HepG2 (cell line): Measurements from ENCODE around the gene STK32B. TPM values are rescaled to one million over a fixed set of nuclear protein-coding genes. Genes with fewer than 3 reads are reported as not detected.

Source experiments
- ATAC-seq: fragments of 200-7000 bp; cut with Tn5 transposase; 3 replicates; pipeline ENCODE4 v1.9.1; 2020; ENCODE audit warnings: mild to moderate bottlenecking, moderate library complexity
- BruUV-seq: library from RNA; stranded (reverse); fragments of 400-500 nt; replicated peaks from 2 replicates; lab custom pipeline; 2021; lab: Mats Ljungman, UMichigan
- CTCF ChIA-PET: fragments of 300-600 bp; formaldehyde crosslinking; extraction: SDS; loops from one replicate; lab custom pipeline; 2021; ENCODE audit warnings: low total read pairs, inconsistent platforms, low intra/inter-chr PET ratio; lab: Yijun Ruan, JAX
- POLR2A ChIA-PET: fragments of 350-600 bp; sonication (Branson Sonifier 250); formaldehyde crosslinking; loops from one replicate; lab custom pipeline; 2020; ENCODE audit warnings: antibody characterized with exemption, inconsistent platforms; lab: Yijun Ruan, JAX
- DNase-seq: peaks from one replicate; pipeline ENCODE4 v3.0.0-alpha.2; 2015; ENCODE audit warnings: low spot score
- FAIRE-seq: peaks from 3 replicates; lab custom pipeline; 2011; peaks lifted over from hg19 to GRCh38; lab: Jason Lieb, UNC
- H2AFZ ChIP-seq: one replicate; pipeline ENCODE4 v1.6.1; 2011; ENCODE audit warnings: low read length, inconsistent platforms
- H3K27ac ChIP-seq: fragments of 300-600 bp; 3 replicates; pipeline ENCODE4 v1.8.0; 2011; ENCODE audit warnings: mixed run types, mild to moderate bottlenecking, mixed read lengths, low read length, inconsistent platforms; ENCODE audit not compliant: insufficient read depth; ENCODE audit errors: extremely low read length
- H3K27me3 ChIP-seq, 2 experiments: fragments of 200-600 bp in 1 of 2; 2 replicates in 1 of 2; 3 replicates in 1 of 2; pipeline versions ENCODE4 v1.6.0 to v1.8.0; 2011; ENCODE audit warnings: low read length in 2 of 2, mild to moderate bottlenecking in 2 of 2, moderate library complexity in 2 of 2, inconsistent platforms in 1 of 2; ENCODE audit not compliant: insufficient read depth in 2 of 2, control insufficient read depth in 1 of 2
- H3K36me3 ChIP-seq, 2 experiments: fragments of 200-600 bp in 1 of 2; replicated peaks in 1 of 2; 2 replicates in 1 of 2; 3 replicates in 1 of 2; pipeline versions ENCODE4 v1.5.1 to v1.8.0; 2011; ENCODE audit warnings: low read length in 2 of 2, inconsistent platforms in 1 of 2; ENCODE audit not compliant: insufficient read depth in 2 of 2, control insufficient read depth in 1 of 2
- H3K4me1 ChIP-seq: 2 replicates; pipeline ENCODE4 v1.5.1; 2012; ENCODE audit warnings: low read length, inconsistent platforms; ENCODE audit not compliant: insufficient read depth
- H3K4me2 ChIP-seq: 2 replicates; pipeline ENCODE4 v1.6.0; 2011; ENCODE audit warnings: low read depth, low read length, inconsistent platforms
- H3K4me3 ChIP-seq, 3 experiments: fragments of 200-600 bp in 1 of 3; sonication (generic), shearing (Covaris generic) in 1 of 3; replicated peaks in 1 of 3; 2 replicates each; pipeline ENCODE4 v1.5.1; 2011 to 2016; ENCODE audit warnings: low read length in 3 of 3, inconsistent platforms in 2 of 3, low read depth in 2 of 3, mild to moderate bottlenecking in 2 of 3, control low read depth in 1 of 3, mixed read lengths in 1 of 3; ENCODE audit not compliant: insufficient read depth in 1 of 3
- H3K79me2 ChIP-seq: one replicate; pipeline ENCODE4 v1.6.1; 2011; ENCODE audit warnings: low read length, inconsistent platforms; ENCODE audit not compliant: insufficient read depth
- H3K9ac ChIP-seq: 2 replicates; pipeline ENCODE4 v1.6.0; 2011; ENCODE audit warnings: mild to moderate bottlenecking, low read depth, low read length, inconsistent platforms; ENCODE audit not compliant: insufficient read depth
- H3K9me3 ChIP-seq: 2 replicates; pipeline ENCODE4 v1.5.1; 2012; ENCODE audit warnings: mild to moderate bottlenecking, low read length
- H4K20me1 ChIP-seq: 2 replicates; pipeline ENCODE4 v1.6.0; 2011; ENCODE audit warnings: inconsistent platforms, mild to moderate bottlenecking, low read length, moderate library complexity; ENCODE audit not compliant: insufficient read depth
- ASH2L ChIP-seq: fragments of 300-600, 200-600 bp; sonication (generic); IDR thresholded peaks from 2 replicates; pipeline ENCODE4 v1.7.0; 2017; ENCODE audit warnings: low read depth, mild to moderate bottlenecking, moderate library complexity, mixed read lengths, low read length; ENCODE audit not compliant: insufficient read length
- HOXA9 ChIP-seq: sonication (generic); formaldehyde crosslinking; IDR thresholded peaks from 2 replicates; pipeline ENCODE4 v1.8.1; 2022; ENCODE audit warnings: missing genetic modification reagents, mild to moderate bottlenecking, moderate library complexity, borderline replicate concordance
- ISX ChIP-seq: sonication (generic); formaldehyde crosslinking; conservative IDR thresholded peaks from 2 replicates; pipeline ENCODE4 v1.5.0; 2020; ENCODE audit warnings: missing genetic modification reagents
- MEF2D ChIP-seq: sonication (generic); formaldehyde crosslinking; IDR thresholded peaks from 2 replicates; pipeline ENCODE4 v1.5.1; 2020; ENCODE audit warnings: mild to moderate bottlenecking, missing genetic modification reagents
- NFE2L2 ChIP-seq: fragments of 150-350 bp; IDR thresholded peaks from 2 replicates; pipeline ENCODE4 v1.6.1; 2014; ENCODE audit warnings: low read length
- PAX8 ChIP-seq: sonication (generic); formaldehyde crosslinking; IDR thresholded peaks from 2 replicates; pipeline ENCODE4 v1.8.0; 2022; ENCODE audit warnings: mild to moderate bottlenecking, missing genetic modification reagents, borderline replicate concordance
- TOE1 ChIP-seq: sonication (generic); formaldehyde crosslinking; IDR thresholded peaks from 2 replicates; pipeline ENCODE4 v1.4.0; 2020; ENCODE audit warnings: mild to moderate bottlenecking, missing genetic modification reagents
- ZBTB8A ChIP-seq: sonication (generic); formaldehyde crosslinking; IDR thresholded peaks from 2 replicates; pipeline ENCODE4 v1.4.0; 2020; ENCODE audit warnings: mild to moderate bottlenecking, low read depth, missing genetic modification reagents, borderline replicate concordance
- ZFX ChIP-seq: sonication (generic); formaldehyde crosslinking; IDR thresholded peaks from 2 replicates; pipeline ENCODE4 v1.4.0; 2020; ENCODE audit warnings: mild to moderate bottlenecking, low read depth, missing genetic modification reagents, moderate library complexity
- ZNF230 ChIP-seq: sonication (generic); formaldehyde crosslinking; IDR thresholded peaks from 2 replicates; pipeline ENCODE4 v1.4.0; 2020; ENCODE audit warnings: mild to moderate bottlenecking, missing genetic modification reagents
- WGBS: methylation state at CpG from one replicate; pipeline ENCODE4 v1.1.6; 2017; ENCODE audit warnings: low lambda C conversion rate; 5-methylcytosine and 5-hydroxymethylcytosine counted together
- in situ Hi-C: cut with HindIII; loops from 2 replicates; pipeline ENCODE4 v1.10.0; 2017; ENCODE audit warnings: low pct_unique_long_range_greater_than_20kb; ENCODE audit not compliant: extremely low pct_ligation_motif_present
- intact Hi-C: fragments of 100-400 bp; cut with micrococcal nuclease; formaldehyde crosslinking; loops from one replicate; pipeline ENCODE4 v1.10.0; 2022; ENCODE audit not compliant: unreplicated experiment
- polyA plus RNA-seq, 8 experiments: library from polyadenylated mRNA; depleted of rRNA in 3 of 8; stranded (reverse) in 7 of 8; unstranded in 1 of 8; fragments of >200 nt; fragmentation: Illumina TruSeq in 4 of 8; extraction: Trizol in 4 of 8; gene quantifications; 2 replicates each; pipeline versions ENCODE4 v1.2.1 to v1.2.3, GENCODE V29; 2011 to 2016; ENCODE audit warnings: low read depth in 4 of 8, missing spikeins in 1 of 8, mixed read lengths in 1 of 8; ENCODE audit not compliant: insufficient read depth in 1 of 8
- total RNA-seq, 5 experiments: library from RNA; depleted of rRNA; stranded (reverse); fragments of >200 nt; fragmentation: Illumina TruSeq; extraction: Trizol; gene quantifications; 2 replicates each; pipeline ENCODE4 v1.2.3, GENCODE V29; 2016; ENCODE audit warnings: low read depth in 1 of 5
- TF ChIP-seq, protein P1 (sequence below): sonication (generic); formaldehyde crosslinking; IDR thresholded peaks from 2 replicates; pipeline ENCODE4 v1.4.0; 2020; ENCODE audit warnings: missing genetic modification reagents
- TF ChIP-seq, protein P2 (sequence below): sonication (generic); formaldehyde crosslinking; IDR thresholded peaks from 2 replicates; pipeline ENCODE4 v1.4.0; 2020; ENCODE audit warnings: missing genetic modification reagents, mild to moderate bottlenecking, borderline replicate concordance
- TF ChIP-seq, protein P3 (sequence below): sonication (generic); formaldehyde crosslinking; IDR thresholded peaks from 2 replicates; pipeline ENCODE4 v1.4.0; 2020; ENCODE audit warnings: missing genetic modification reagents
- TF ChIP-seq, protein P4 (sequence below), 2 experiments: IDR thresholded peaks; 2 replicates each; pipeline ENCODE4 v1.6.1; 2011 to 2012; ENCODE audit warnings: low read length in 2 of 2, borderline replicate concordance in 1 of 2, low read depth in 1 of 2, mild to moderate bottlenecking in 1 of 2, moderate library complexity in 1 of 2
- TF ChIP-seq, protein P5 (sequence below): sonication (generic); formaldehyde crosslinking; IDR thresholded peaks from 2 replicates; pipeline ENCODE4 v1.5.1; 2020; ENCODE audit warnings: mild to moderate bottlenecking, missing genetic modification reagents, borderline replicate concordance

The STK32B gene
- total and polyA plus RNA-seq, 2 of the 13 experiments (the other 11 are each of a cell fraction or from before 2014, with no cell fraction given): not detected

DNA sequence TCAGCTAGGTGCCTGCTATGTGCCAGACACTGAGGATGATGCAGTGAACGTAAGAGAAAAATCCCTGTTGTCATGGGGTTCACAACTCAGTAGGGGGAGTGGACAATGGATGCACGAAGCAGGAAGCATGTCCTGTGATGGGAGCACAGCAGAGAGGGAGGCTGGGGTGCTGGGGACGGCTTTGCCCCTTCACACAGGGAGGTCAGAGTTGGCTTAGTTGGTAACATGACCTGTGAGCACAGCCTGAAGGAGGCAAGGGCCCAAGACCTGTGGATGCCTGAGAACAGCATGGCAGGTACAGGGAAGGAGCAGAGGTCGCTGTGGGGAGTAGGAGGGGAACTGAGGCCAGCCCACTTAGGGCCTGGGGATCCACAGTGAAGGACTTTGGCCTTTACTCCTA, 109.4 kb downstream of the STK32B start:
- in situ Hi-C loops: no loop called here
- H3K4me2 ChIP-seq: no peak overlapping the region
- ChIA-PET POLR2A (no interaction called here), CTCF (no interaction called here)
- H3K79me2 ChIP-seq: no peaks in the 10 kb centered on the region
- H3K36me3 ChIP-seq: no peaks in the 10 kb centered on the region
- WGBS: 0% methylated on average over 4 of the region's 4 CpGs
- no peak overlapping the region for H3K27ac ChIP-seq
- no peak for FAIRE-seq
- no peak overlapping the region for H2AFZ ChIP-seq
- H3K4me1 ChIP-seq: peaks cover 9% of the 10 kb centered on the region
- no peak for ATAC-seq
- no peak for DNase-seq
- H3K4me3 ChIP-seq: no peak overlapping the region
- intact Hi-C loops: no loop called here
- H3K27me3 ChIP-seq: peaks cover 0 to 25% of the 10 kb centered on the region in 2 experiments; a peak in 3 of 5 replicates
- no peak overlapping the region for H3K9ac ChIP-seq
- H4K20me1 ChIP-seq: no peaks in the 10 kb centered on the region; the same call in 1 of the 2 replicates
- no TSS peak for BruUV-seq
- H3K9me3 ChIP-seq: no peaks in the 10 kb centered on the region
- TF ChIP-seq HOXA9: no peak
- TF ChIP-seq NFE2L2: no peak
- TF ChIP-seq ZFX (CRISPR knock-in tag): no peak
- no peak for TF ChIP-seq ISX (CRISPR knock-in tag)
- TF ChIP-seq ASH2L: no peak
- TF ChIP-seq ZNF230 (CRISPR knock-in tag): no peak
- TF ChIP-seq, protein P1, sequence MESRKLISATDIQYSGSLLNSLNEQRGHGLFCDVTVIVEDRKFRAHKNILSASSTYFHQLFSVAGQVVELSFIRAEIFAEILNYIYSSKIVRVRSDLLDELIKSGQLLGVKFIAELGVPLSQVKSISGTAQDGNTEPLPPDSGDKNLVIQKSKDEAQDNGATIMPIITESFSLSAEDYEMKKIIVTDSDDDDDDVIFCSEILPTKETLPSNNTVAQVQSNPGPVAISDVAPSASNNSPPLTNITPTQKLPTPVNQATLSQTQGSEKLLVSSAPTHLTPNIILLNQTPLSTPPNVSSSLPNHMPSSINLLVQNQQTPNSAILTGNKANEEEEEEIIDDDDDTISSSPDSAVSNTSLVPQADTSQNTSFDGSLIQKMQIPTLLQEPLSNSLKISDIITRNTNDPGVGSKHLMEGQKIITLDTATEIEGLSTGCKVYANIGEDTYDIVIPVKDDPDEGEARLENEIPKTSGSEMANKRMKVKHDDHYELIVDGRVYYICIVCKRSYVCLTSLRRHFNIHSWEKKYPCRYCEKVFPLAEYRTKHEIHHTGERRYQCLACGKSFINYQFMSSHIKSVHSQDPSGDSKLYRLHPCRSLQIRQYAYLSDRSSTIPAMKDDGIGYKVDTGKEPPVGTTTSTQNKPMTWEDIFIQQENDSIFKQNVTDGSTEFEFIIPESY (CRISPR knock-in tag): no peak
- TF ChIP-seq, protein P2, sequence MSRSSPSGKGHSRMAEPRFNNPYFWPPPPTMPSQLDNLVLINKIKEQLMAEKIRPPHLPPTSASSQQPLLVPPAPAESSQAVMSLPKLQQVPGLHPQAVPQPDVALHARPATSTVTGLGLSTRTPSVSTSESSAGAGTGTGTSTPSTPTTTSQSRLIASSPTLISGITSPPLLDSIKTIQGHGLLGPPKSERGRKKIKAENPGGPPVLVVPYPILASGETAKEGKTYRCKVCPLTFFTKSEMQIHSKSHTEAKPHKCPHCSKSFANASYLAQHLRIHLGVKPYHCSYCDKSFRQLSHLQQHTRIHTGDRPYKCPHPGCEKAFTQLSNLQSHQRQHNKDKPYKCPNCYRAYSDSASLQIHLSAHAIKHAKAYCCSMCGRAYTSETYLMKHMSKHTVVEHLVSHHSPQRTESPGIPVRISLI (CRISPR knock-in tag): no peak
- TF ChIP-seq MEF2D (CRISPR knock-in tag): no peak
- no peak for TF ChIP-seq PAX8 (CRISPR knock-in tag)
- TF ChIP-seq TOE1 (CRISPR knock-in tag): no peak
- TF ChIP-seq, protein P3, sequence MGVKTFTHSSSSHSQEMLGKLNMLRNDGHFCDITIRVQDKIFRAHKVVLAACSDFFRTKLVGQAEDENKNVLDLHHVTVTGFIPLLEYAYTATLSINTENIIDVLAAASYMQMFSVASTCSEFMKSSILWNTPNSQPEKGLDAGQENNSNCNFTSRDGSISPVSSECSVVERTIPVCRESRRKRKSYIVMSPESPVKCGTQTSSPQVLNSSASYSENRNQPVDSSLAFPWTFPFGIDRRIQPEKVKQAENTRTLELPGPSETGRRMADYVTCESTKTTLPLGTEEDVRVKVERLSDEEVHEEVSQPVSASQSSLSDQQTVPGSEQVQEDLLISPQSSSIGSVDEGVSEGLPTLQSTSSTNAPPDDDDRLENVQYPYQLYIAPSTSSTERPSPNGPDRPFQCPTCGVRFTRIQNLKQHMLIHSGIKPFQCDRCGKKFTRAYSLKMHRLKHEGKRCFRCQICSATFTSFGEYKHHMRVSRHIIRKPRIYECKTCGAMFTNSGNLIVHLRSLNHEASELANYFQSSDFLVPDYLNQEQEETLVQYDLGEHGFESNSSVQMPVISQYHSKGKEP: no peak
- TF ChIP-seq, protein P4, sequence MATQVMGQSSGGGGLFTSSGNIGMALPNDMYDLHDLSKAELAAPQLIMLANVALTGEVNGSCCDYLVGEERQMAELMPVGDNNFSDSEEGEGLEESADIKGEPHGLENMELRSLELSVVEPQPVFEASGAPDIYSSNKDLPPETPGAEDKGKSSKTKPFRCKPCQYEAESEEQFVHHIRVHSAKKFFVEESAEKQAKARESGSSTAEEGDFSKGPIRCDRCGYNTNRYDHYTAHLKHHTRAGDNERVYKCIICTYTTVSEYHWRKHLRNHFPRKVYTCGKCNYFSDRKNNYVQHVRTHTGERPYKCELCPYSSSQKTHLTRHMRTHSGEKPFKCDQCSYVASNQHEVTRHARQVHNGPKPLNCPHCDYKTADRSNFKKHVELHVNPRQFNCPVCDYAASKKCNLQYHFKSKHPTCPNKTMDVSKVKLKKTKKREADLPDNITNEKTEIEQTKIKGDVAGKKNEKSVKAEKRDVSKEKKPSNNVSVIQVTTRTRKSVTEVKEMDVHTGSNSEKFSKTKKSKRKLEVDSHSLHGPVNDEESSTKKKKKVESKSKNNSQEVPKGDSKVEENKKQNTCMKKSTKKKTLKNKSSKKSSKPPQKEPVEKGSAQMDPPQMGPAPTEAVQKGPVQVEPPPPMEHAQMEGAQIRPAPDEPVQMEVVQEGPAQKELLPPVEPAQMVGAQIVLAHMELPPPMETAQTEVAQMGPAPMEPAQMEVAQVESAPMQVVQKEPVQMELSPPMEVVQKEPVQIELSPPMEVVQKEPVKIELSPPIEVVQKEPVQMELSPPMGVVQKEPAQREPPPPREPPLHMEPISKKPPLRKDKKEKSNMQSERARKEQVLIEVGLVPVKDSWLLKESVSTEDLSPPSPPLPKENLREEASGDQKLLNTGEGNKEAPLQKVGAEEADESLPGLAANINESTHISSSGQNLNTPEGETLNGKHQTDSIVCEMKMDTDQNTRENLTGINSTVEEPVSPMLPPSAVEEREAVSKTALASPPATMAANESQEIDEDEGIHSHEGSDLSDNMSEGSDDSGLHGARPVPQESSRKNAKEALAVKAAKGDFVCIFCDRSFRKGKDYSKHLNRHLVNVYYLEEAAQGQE (IDR thresholded peaks at IDR 0.05; ENCODE audit: borderline replicate concordance in 1 of 2, low read depth in 1 of 2, low read length in 2 of 2): no peak
- TF ChIP-seq ZBTB8A (CRISPR knock-in tag): no peak
- TF ChIP-seq, protein P5, sequence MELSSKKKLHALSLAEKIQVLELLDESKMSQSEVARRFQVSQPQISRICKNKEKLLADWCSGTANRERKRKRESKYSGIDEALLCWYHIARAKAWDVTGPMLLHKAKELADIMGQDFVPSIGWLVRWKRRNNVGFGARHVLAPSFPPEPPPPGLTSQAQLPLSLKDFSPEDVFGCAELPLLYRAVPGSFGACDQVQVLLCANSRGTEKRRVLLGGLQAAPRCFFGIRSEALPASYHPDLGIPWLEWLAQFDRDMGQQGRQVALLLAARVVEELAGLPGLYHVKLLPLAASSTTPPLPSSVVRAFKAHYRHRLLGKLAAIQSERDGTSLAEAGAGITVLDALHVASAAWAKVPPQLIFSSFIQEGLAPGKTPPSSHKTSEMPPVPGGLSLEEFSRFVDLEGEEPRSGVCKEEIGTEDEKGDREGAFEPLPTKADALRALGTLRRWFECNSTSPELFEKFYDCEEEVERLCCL: no peak
